Lung (tissue), 12 donors: Measurements from ENCODE around the gene ZSCAN5B. TPM values are rescaled to one million over a fixed set of nuclear protein-coding genes. Genes with fewer than 3 reads are reported as not detected.

ENCODE experiments used
- ATAC-seq: fragments of 200-7000 bp; cut with Tn5 transposase; one replicate; pipeline ENCODE4 v1.9.1; 2020; ENCODE audit warnings: moderate number of reproducible peaks; ENCODE audit not compliant: insufficient read depth, low FRiP score
- DNase-seq, 3 donors: peaks; one replicate each; pipeline ENCODE4 v3.0.0-alpha.2; 2013 to 2017
- H3K27ac ChIP-seq, 2 donors: one replicate each; pipeline ENCODE4 v1.5.1; 2013; ENCODE audit warnings: mild to moderate bottlenecking in 2 of 2, moderate library complexity in 2 of 2, control low read depth in 1 of 2, inconsistent platforms in 1 of 2, low read depth in 1 of 2, low read length in 1 of 2
- H3K27me3 ChIP-seq, 3 donors: one replicate each; pipeline ENCODE4 v1.5.1; 2013; ENCODE audit warnings: low read length in 2 of 3; ENCODE audit not compliant: control insufficient read depth in 3 of 3, insufficient read depth in 3 of 3
- H3K36me3 ChIP-seq, 4 donors: one replicate each; pipeline ENCODE4 v1.5.1; 2013; ENCODE audit warnings: low read length in 4 of 4, mild to moderate bottlenecking in 1 of 4, moderate library complexity in 1 of 4; ENCODE audit not compliant: control insufficient read depth in 4 of 4, insufficient read depth in 4 of 4
- H3K4me1 ChIP-seq, 5 donors: one replicate each; pipeline ENCODE4 v1.5.1; 2013; ENCODE audit warnings: low read length in 5 of 5, mild to moderate bottlenecking in 2 of 5, moderate library complexity in 1 of 5; ENCODE audit not compliant: control insufficient read depth in 5 of 5, insufficient read depth in 5 of 5
- H3K4me3 ChIP-seq: one replicate; pipeline ENCODE4 v1.5.1; 2013; ENCODE audit warnings: mild to moderate bottlenecking, control low read depth, moderate library complexity
- H3K9ac ChIP-seq, 2 donors: one replicate each; pipeline ENCODE4 v1.5.1; 2013; ENCODE audit warnings: low read length in 2 of 2, control low read depth in 1 of 2; ENCODE audit not compliant: insufficient read depth in 1 of 2
- H3K9me3 ChIP-seq, 4 donors: one replicate each; pipeline ENCODE4 v1.5.1; 2013; ENCODE audit warnings: low read length in 3 of 4, mild to moderate bottlenecking in 1 of 4, moderate library complexity in 1 of 4; ENCODE audit not compliant: control insufficient read depth in 4 of 4, insufficient read depth in 3 of 4
- CTCF ChIP-seq: IDR thresholded peaks from 2 replicates; pipeline ENCODE4 v1.5.1; 2012; ENCODE audit warnings: mild to moderate bottlenecking; ENCODE audit errors: control extremely low read depth, extremely low read depth
- WGBS, 2 donors: extraction: QIAGEN DNeasy Blood & Tissue Kit; methylation state at CpG; one replicate each; pipeline ENCODE4 v1.1.7; 2013; 5-methylcytosine and 5-hydroxymethylcytosine counted together
- polyA plus RNA-seq, 2 donors: library from polyadenylated mRNA; stranded (reverse); fragments of 200-250 nt; gene quantifications; one replicate each; pipeline ENCODE4 v1.2.1, GENCODE V29; 2013
- total RNA-seq, 2 donors: library from RNA; depleted of rRNA in 1 of 2; stranded (reverse); fragments of >200 nt in 1 of 2; gene quantifications; one replicate each; pipeline ENCODE4 v1.2.1, GENCODE V29; 2014 to 2021
- donor health status: control.
- donor health status: control.
- donor health status: Bipolar disorder and iron deficiency.
- donor health status: healthy.
- donor health status: DM: yes; HTN: yes; CAD: no.

ZSCAN5B gene
- total and polyA plus RNA-seq, 4 donors, result 0.05 to 0.08 TPM; not detected in 2

DNA sequence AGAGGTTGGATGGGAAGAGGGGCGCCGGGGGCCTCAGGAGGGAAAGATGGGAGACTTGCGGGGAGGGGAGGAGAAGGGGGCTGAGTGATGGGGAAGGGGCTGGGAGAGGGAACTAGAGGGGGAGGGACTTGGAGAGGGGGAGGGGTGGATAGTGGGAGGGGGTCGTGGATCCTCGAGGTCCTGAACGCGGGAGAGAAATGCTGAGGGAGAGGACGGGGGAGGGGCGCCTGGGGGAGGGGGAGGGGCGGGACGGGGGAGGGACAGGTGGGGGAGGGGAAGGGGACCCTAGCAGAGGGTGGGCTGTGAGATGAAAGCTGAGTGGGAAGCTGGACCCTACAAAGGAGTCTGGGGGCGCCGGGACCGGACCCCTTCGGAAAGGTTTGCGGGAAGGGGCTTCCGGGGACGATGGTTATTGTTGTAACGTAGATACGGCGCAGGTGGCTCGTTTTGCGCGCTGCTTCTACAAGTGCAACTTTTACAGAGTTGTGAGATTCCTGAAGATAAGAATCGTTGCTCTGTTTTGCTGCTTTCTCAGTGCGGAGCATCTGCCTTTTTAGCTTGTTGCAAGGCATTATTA, 56.1 kb downstream of the ZSCAN5B start:
- DNase-seq (peak; percentile 32 to 50 (median 42)), ATAC-seq (no peak)
- no peak for TF ChIP-seq CTCF
- H3K36me3 ChIP-seq, result no peaks in the 10 kb centered on the region
- peak overlapping the region; percentile 30 for H3K4me3 ChIP-seq
- H3K9me3 ChIP-seq, result no peaks in the 10 kb centered on the region
- H3K27ac ChIP-seq, result peak overlapping the region; percentile 66 to 79
- 2% methylated on average over 24 to 26 of the region's 26 CpGs for WGBS, 2 donors
- peak overlapping the region in 1 of 2 donors; percentile 34 for H3K9ac ChIP-seq
- H3K4me1 ChIP-seq, result peaks cover 0 to 20% (median 14%) of the 10 kb centered on the region in 5 donors
- no peaks in the 10 kb centered on the region for H3K27me3 ChIP-seq

DNA sequence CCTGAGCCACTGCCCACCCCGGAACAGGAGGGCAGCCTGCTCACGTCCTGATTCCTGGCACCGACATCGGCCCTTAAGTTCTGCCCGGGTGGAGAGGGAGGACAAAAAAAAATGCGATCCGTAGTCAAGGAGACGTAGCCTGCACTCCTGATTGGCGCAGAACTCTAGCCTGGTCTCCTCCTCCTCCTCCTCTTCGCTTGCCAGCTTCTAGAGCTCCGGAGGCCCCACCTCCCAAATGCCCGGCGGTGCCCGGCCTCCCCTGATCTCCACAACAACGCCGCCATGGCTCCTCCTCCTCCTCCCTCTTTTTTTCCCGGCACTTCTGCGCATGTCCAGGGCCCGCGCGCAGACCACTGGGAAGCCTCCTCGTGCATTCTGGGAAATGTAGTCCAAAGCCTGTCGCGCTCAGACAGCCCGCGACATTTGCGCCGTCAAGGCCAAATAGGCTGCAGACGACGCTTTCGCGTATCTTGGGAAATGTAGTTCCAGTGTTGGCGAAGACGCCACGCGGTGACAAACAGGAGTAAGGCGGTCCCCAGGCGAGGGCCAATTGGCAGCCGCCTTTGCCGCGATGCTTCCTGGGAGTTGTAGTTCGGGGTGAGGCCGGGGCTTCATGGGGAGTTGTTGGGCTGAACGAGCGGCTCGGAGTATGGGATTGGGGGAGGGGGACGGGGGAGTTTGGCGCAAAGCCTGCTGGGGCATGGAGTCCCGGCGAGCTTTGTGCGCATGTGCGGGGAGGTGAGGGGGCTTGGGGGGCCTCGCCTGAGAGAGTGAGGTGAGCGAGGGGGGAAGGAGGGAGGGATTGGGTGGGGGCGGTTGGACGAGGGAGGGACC, 56.8 kb downstream of the ZSCAN5B start, which contains the start of gene ZNF444:
Gene ZNF444 (plus strand): TSS at position 705 of the 834 bp plus-strand sequence. CDS start 5,625 bp downstream, outside the sequence.
- DNase-seq (peak; percentile 100), ATAC-seq (peak; percentile 89)
- Histone ChIP-seq H3K4me1 (peaks cover 0 to 20% (median 18%) of the 10 kb centered on the region in 5 donors), H3K9me3 (no peaks in the 10 kb centered on the region), H3K36me3 (no peaks in the 10 kb centered on the region), H3K27me3 (no peaks in the 10 kb centered on the region), H3K9ac (peak within 1 kb of the TSS; percentile 17 to 75), H3K27ac (peak within 1 kb of the TSS; percentile 81 to 98), H3K4me3 (peak within 1 kb of the TSS; percentile 53)
- 0% methylated on average over 48 to 56 of the region's 56 CpGs for WGBS, 2 donors
- TF ChIP-seq CTCF, result no peak

DNA sequence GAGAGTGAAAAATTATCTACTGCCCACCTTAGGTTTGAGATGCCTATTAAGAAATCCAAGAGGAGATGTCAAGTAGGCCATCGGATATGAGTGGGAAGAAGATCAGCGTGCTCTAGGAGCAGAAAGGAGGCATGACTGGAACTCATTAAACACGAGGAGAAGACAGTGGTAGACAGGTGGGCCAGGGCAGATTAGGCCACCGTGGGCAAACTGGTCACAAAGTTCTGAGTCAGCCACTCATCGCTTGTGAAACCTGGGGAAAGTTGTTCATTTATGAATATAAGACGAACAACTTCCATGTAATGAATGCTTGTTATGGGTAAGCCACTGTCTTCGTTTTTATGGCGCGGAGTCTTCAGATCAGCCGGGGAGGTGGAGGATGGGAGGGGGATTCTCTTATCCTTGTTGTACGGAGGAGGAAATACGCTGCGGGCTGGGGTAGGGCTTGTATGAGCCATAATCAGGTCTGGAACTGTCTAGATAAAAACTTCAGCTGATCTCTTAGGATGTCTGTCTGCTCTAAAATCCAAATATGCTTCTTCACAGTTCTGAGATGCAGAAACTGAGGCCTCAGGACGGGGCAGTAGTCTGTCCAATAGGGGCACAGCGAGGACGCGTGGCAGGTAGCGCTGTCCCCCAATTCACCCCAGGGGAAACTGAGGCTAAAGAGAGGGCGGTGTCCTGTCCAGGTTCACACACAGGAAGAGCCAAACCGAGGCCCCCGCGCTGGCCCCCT, 57.6 kb downstream of the ZSCAN5B start:
- Histone ChIP-seq H3K4me3 (peak overlapping the region; percentile 53), H3K27ac (peak overlapping the region; percentile 81 to 98), H3K4me1 (peaks cover 0 to 20% (median 18%) of the 10 kb centered on the region in 5 donors), H3K27me3 (no peaks in the 10 kb centered on the region), H3K9me3 (no peaks in the 10 kb centered on the region), H3K36me3 (no peaks in the 10 kb centered on the region), H3K9ac (peak overlapping the region; percentile 17 to 75)
- no peak for TF ChIP-seq CTCF
- peak in 1 of 3 donors; percentile 41 for DNase-seq
- ATAC-seq, result no peak
- 25 to 31% methylated on average over 22 of the region's 22 CpGs for WGBS, 2 donors

Other genes starting within 250 kb of the ZSCAN5B start
- gene NLRP8, start 250.0 kb downstream of the ZSCAN5B start, total RNA-seq, result not detected
- gene NLRP8, start 250.0 kb downstream of the ZSCAN5B start, polyA plus RNA-seq, result not detected
- gene NLRP5, start 211.0 kb downstream of the ZSCAN5B start, total RNA-seq, result not detected
- not detected for gene NLRP5, start 211.0 kb downstream of the ZSCAN5B start, polyA plus RNA-seq
- 10 to 100 TPM; 27.5 to 44.7 TPM for gene ZNF787, start 76.5 kb downstream of the ZSCAN5B start, total RNA-seq
- 10 to 100 TPM; 29.3 to 35.1 TPM for gene ZNF787, start 76.5 kb downstream of the ZSCAN5B start, polyA plus RNA-seq
- 10 to 100 TPM; 39.2 to 55.5 TPM for gene ZNF444, start 56.5 kb downstream of the ZSCAN5B start, total RNA-seq
- gene ZNF444, start 56.5 kb downstream of the ZSCAN5B start, polyA plus RNA-seq, result 10 to 100 TPM; 27.8 to 44.1 TPM
- not detected for gene GALP, start 21.8 kb downstream of the ZSCAN5B start, total RNA-seq
- gene GALP, start 21.8 kb downstream of the ZSCAN5B start, polyA plus RNA-seq, result not detected
- gene ZSCAN5C, start 4.5 kb upstream of the ZSCAN5B start, total RNA-seq, result not detected
- gene ZSCAN5C, start 4.5 kb upstream of the ZSCAN5B start, polyA plus RNA-seq, result not detected
- 1 to 10 TPM in 1 of 2 donors, not detected in 1; 1.1 TPM for gene EDDM13, start 75.0 kb upstream of the ZSCAN5B start, total RNA-seq
- 1 to 10 TPM; 1.3 to 3.0 TPM for gene EDDM13, start 75.0 kb upstream of the ZSCAN5B start, polyA plus RNA-seq
- 10 to 100 TPM; 11.8 to 17.4 TPM for gene ZSCAN5A, start 117.1 kb upstream of the ZSCAN5B start, total RNA-seq
- gene ZSCAN5A, start 117.1 kb upstream of the ZSCAN5B start, polyA plus RNA-seq, result 1 to 10 TPM; 5.5 to 8.5 TPM
- 1 to 10 TPM; 2.9 to 4.4 TPM for gene ZNF582, start 195.8 kb upstream of the ZSCAN5B start, total RNA-seq
- gene ZNF582, start 195.8 kb upstream of the ZSCAN5B start, polyA plus RNA-seq, result 1 to 10 TPM; 2.5 to 3.1 TPM
- 1 to 10 TPM; 4.7 to 9.1 TPM for gene ZNF583, start 206.5 kb upstream of the ZSCAN5B start, total RNA-seq
- gene ZNF583, start 206.5 kb upstream of the ZSCAN5B start, polyA plus RNA-seq, result 1 to 10 TPM; 1.3 to 2.2 TPM